ENCODE data around the gene NLGN3.

Gene NLGN3

GRCh38 chrX:71184092-71184491 is 39.5 kb downstream of the NLGN3 start:
- WGBS, result 39% methylated on average over 2 of the region's 5 CpGs
- H3K9me3 ChIP-seq (ENCODE audit: insufficient read depth, low read depth, low read length), result no peaks in the 10 kb centered on the region
- H3K4me3 ChIP-seq (ENCODE audit: low read length), result no peak overlapping the region
- H3K36me3 ChIP-seq (ENCODE audit: insufficient read depth, low read length), result no peaks in the 10 kb centered on the region
- no peak overlapping the region for H3K9ac ChIP-seq (ENCODE audit: low read depth, low read length)
- H3K27me3 ChIP-seq (ENCODE audit: insufficient read depth, low read length), result no peaks in the 10 kb centered on the region
- H3K4me1 ChIP-seq (ENCODE audit: insufficient read depth, low read length), result peaks cover 13% of the 10 kb centered on the region
- no peak overlapping the region for H3K27ac ChIP-seq (ENCODE audit: low read depth, low read length)

GRCh38 chrX:71184803-71185495 is 40.3 kb downstream of the NLGN3 start:
- Histone ChIP-seq H3K9me3 (ENCODE audit: insufficient read depth, low read depth, low read length) (no peaks in the 10 kb centered on the region), H3K9ac (ENCODE audit: low read depth, low read length) (no peak overlapping the region), H3K36me3 (ENCODE audit: insufficient read depth, low read length) (no peaks in the 10 kb centered on the region), H3K4me1 (ENCODE audit: insufficient read depth, low read length) (peaks cover 13% of the 10 kb centered on the region), H3K27me3 (ENCODE audit: insufficient read depth, low read length) (no peaks in the 10 kb centered on the region), H3K27ac (ENCODE audit: low read depth, low read length) (no peak overlapping the region), H3K4me3 (ENCODE audit: low read length) (no peak overlapping the region)
- WGBS, result 95% methylated on average over 4 of the region's 4 CpGs

GRCh38 chrX:71191248-71191647 is 46.6 kb downstream of the NLGN3 start:
- Histone ChIP-seq H3K9me3 (ENCODE audit: insufficient read depth, low read depth, low read length) (no peaks in the 10 kb centered on the region), H3K36me3 (ENCODE audit: insufficient read depth, low read length) (no peaks in the 10 kb centered on the region), H3K27me3 (ENCODE audit: insufficient read depth, low read length) (no peaks in the 10 kb centered on the region), H3K4me1 (ENCODE audit: insufficient read depth, low read length) (peaks cover 10% of the 10 kb centered on the region), H3K9ac (ENCODE audit: low read depth, low read length) (no peak overlapping the region), H3K27ac (ENCODE audit: low read depth, low read length) (peak overlapping the region; percentile 83; the same call in 1 of the 2 replicates), H3K4me3 (ENCODE audit: low read length) (no peak overlapping the region)

- WGBS, result 27% methylated on average over 4 of the region's 4 CpGs
- no peaks in the 10 kb centered on the region for H3K36me3 ChIP-seq (ENCODE audit: insufficient read depth, low read length)
- H3K27ac ChIP-seq (ENCODE audit: low read depth, low read length), result peak overlapping the region; percentile 68; the same call in 1 of the 2 replicates
- no peak overlapping the region for H3K4me3 ChIP-seq (ENCODE audit: low read length)
- no peaks in the 10 kb centered on the region for H3K9me3 ChIP-seq (ENCODE audit: insufficient read depth, low read depth, low read length)
- H3K27me3 ChIP-seq (ENCODE audit: insufficient read depth, low read length), result no peaks in the 10 kb centered on the region
- peaks cover 11% of the 10 kb centered on the region for H3K4me1 ChIP-seq (ENCODE audit: insufficient read depth, low read length)
- H3K9ac ChIP-seq (ENCODE audit: low read depth, low read length), result peak overlapping the region; percentile 31; the same call in 1 of the 2 replicates
Measured at GRCh38 chrX:71195964-71196649, 51.5 kb downstream of the NLGN3 start.

- Histone ChIP-seq H3K27ac (ENCODE audit: low read depth, low read length) (no peak overlapping the region), H3K36me3 (ENCODE audit: insufficient read depth, low read length) (no peaks in the 10 kb centered on the region), H3K27me3 (ENCODE audit: insufficient read depth, low read length) (no peaks in the 10 kb centered on the region), H3K9ac (ENCODE audit: low read depth, low read length) (no peak overlapping the region), H3K9me3 (ENCODE audit: insufficient read depth, low read depth, low read length) (no peaks in the 10 kb centered on the region), H3K4me3 (ENCODE audit: low read length) (no peak overlapping the region), H3K4me1 (ENCODE audit: insufficient read depth, low read length) (peaks cover 11% of the 10 kb centered on the region)
- 88% methylated on average over 3 of the region's 3 CpGs for WGBS
Measured at GRCh38 chrX:71198066-71198465, 53.4 kb downstream of the NLGN3 start.

GRCh38 chrX:71199252-71200008 is 54.8 kb downstream of the NLGN3 start:
- Histone ChIP-seq H3K36me3 (ENCODE audit: insufficient read depth, low read length) (no peaks in the 10 kb centered on the region), H3K9ac (ENCODE audit: low read depth, low read length) (no peak overlapping the region), H3K9me3 (ENCODE audit: insufficient read depth, low read depth, low read length) (no peaks in the 10 kb centered on the region), H3K4me3 (ENCODE audit: low read length) (no peak overlapping the region), H3K27ac (ENCODE audit: low read depth, low read length) (no peak overlapping the region), H3K27me3 (ENCODE audit: insufficient read depth, low read length) (no peaks in the 10 kb centered on the region), H3K4me1 (ENCODE audit: insufficient read depth, low read length) (peaks cover 11% of the 10 kb centered on the region)
- 92% methylated on average over 7 of the region's 7 CpGs for WGBS

- Histone ChIP-seq H3K27me3 (ENCODE audit: insufficient read depth, low read length) (no peaks in the 10 kb centered on the region), H3K4me3 (ENCODE audit: low read length) (no peak overlapping the region), H3K9ac (ENCODE audit: low read depth, low read length) (no peak overlapping the region), H3K4me1 (ENCODE audit: insufficient read depth, low read length) (no peaks in the 10 kb centered on the region), H3K9me3 (ENCODE audit: insufficient read depth, low read depth, low read length) (no peaks in the 10 kb centered on the region), H3K36me3 (ENCODE audit: insufficient read depth, low read length) (no peaks in the 10 kb centered on the region), H3K27ac (ENCODE audit: low read depth, low read length) (no peak overlapping the region)
- WGBS, result 95% methylated on average over 3 of the region's 3 CpGs
Measured at GRCh38 chrX:71210816-71211215, 66.2 kb downstream of the NLGN3 start.

GRCh38 chrX:71212536-71212935 is 67.9 kb downstream of the NLGN3 start:
- no peak overlapping the region for H3K27ac ChIP-seq (ENCODE audit: low read depth, low read length)
- 66% methylated on average over 5 of the region's 5 CpGs for WGBS

GRCh38 chrX:71214152-71214551 is 69.5 kb downstream of the NLGN3 start:
- no peak overlapping the region for H3K9ac ChIP-seq (ENCODE audit: low read depth, low read length)
- H3K27me3 ChIP-seq (ENCODE audit: insufficient read depth, low read length), result no peaks in the 10 kb centered on the region
- H3K4me3 ChIP-seq (ENCODE audit: low read length), result no peak overlapping the region
- peaks cover 5% of the 10 kb centered on the region; the same call in 1 of the 2 replicates for H3K4me1 ChIP-seq (ENCODE audit: insufficient read depth, low read length)
- 95% methylated on average over 1 of the region's 1 CpG for WGBS
- H3K27ac ChIP-seq (ENCODE audit: low read depth, low read length), result no peak overlapping the region
- H3K36me3 ChIP-seq (ENCODE audit: insufficient read depth, low read length), result no peaks in the 10 kb centered on the region
- no peaks in the 10 kb centered on the region for H3K9me3 ChIP-seq (ENCODE audit: insufficient read depth, low read depth, low read length)

More at GRCh38 chrX:71212536-71212935, 67.9 kb downstream of the NLGN3 start:
- Histone ChIP-seq H3K27me3 (ENCODE audit: insufficient read depth, low read length) (no peaks in the 10 kb centered on the region), H3K36me3 (ENCODE audit: insufficient read depth, low read length) (no peaks in the 10 kb centered on the region), H3K4me1 (ENCODE audit: insufficient read depth, low read length) (peaks cover 5% of the 10 kb centered on the region; the same call in 1 of the 2 replicates), H3K4me3 (ENCODE audit: low read length) (no peak overlapping the region), H3K9ac (ENCODE audit: low read depth, low read length) (no peak overlapping the region), H3K9me3 (ENCODE audit: insufficient read depth, low read depth, low read length) (no peaks in the 10 kb centered on the region)

GRCh38 chrX:71214604-71215337 is 70.1 kb downstream of the NLGN3 start:
- Histone ChIP-seq H3K9ac (ENCODE audit: low read depth, low read length) (no peak overlapping the region), H3K9me3 (ENCODE audit: insufficient read depth, low read depth, low read length) (no peaks in the 10 kb centered on the region), H3K36me3 (ENCODE audit: insufficient read depth, low read length) (no peaks in the 10 kb centered on the region), H3K27ac (ENCODE audit: low read depth, low read length) (no peak overlapping the region), H3K4me1 (ENCODE audit: insufficient read depth, low read length) (peaks cover 5% of the 10 kb centered on the region; the same call in 1 of the 2 replicates), H3K4me3 (ENCODE audit: low read length) (no peak overlapping the region), H3K27me3 (ENCODE audit: insufficient read depth, low read length) (no peaks in the 10 kb centered on the region)
- 92% methylated on average over 5 of the region's 5 CpGs for WGBS
